ENCODE data around the gene SP140.
"Not testable (repeated sequence)": the region's sequence is repeated elsewhere in the genome, so short reads cannot be mapped to it uniquely, and the experiment has no call there.

GRCh38 chr2:230264945-230265344 lies 39.4 kb downstream of the SP140 start:
- TF ChIP-seq SUZ12 (IDR thresholded peaks at IDR 0.05; ENCODE audit: extremely low read depth, insufficient read depth, insufficient read length); ZNF274 (IDR thresholded peaks at IDR 0.05; ENCODE audit: low read depth, low read length): not testable (repeated sequence)

All from NT2/D1 (cell line).